ENCODE results near the gene ACSL6.

GRCh38 chr5:132059696-132060500 lies 48.4 kb upstream of the ACSL6 start:
- TF ChIP-seq CTCF (IDR thresholded peaks at IDR 0.05 in 2 of 3, conservative IDR thresholded peaks at IDR 0.05 in 1 of 3; ENCODE audit: control insufficient read depth in 2 of 3, extremely low read depth in 1 of 3, insufficient read depth in 1 of 3, low read depth in 3 of 3, low read length in 3 of 3) (no peak), SIN3A (IDR thresholded peaks at IDR 0.05; ENCODE audit: low read depth, low read length) (no peak), EZH2 (IDR thresholded peaks at IDR 0.05; ENCODE audit: borderline replicate concordance, control insufficient read depth, low read depth, low read length) (no peak), GABPA (IDR thresholded peaks at IDR 0.05; ENCODE audit: low read depth) (no peak), KDM1A (IDR thresholded peaks at IDR 0.05; ENCODE audit: borderline replicate concordance) (no peak), RAD21 (IDR thresholded peaks at IDR 0.05; ENCODE audit: insufficient read depth, low read depth, low read length) (no peak), CHD2 (IDR thresholded peaks at IDR 0.05; ENCODE audit: borderline replicate concordance, low read depth, low read length) (no peak)
- TF ChIP-seq, protein P1, sequence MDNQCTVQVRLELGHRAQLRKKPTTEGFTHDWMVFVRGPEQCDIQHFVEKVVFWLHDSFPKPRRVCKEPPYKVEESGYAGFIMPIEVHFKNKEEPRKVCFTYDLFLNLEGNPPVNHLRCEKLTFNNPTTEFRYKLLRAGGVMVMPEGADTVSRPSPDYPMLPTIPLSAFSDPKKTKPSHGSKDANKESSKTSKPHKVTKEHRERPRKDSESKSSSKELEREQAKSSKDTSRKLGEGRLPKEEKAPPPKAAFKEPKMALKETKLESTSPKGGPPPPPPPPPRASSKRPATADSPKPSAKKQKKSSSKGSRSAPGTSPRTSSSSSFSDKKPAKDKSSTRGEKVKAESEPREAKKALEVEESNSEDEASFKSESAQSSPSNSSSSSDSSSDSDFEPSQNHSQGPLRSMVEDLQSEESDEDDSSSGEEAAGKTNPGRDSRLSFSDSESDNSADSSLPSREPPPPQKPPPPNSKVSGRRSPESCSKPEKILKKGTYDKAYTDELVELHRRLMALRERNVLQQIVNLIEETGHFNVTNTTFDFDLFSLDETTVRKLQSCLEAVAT (IDR thresholded peaks at IDR 0.05) = no peak
